Activated CD8-positive, alpha-beta memory T cell treated with anti-CD3 and anti-CD28 coated beads, Interleukin-2, amount 50 U/mL, for 24 hours (primary cell): ENCODE measurements around the gene GALNT7.
"Not testable (repeated sequence)": the region's sequence is repeated elsewhere in the genome, so short reads cannot be mapped to it uniquely, and the experiment has no call there.

ENCODE experiments used
- DNase-seq: peaks from one replicate; pipeline ENCODE4 v3.0.0-alpha.2; 2020; ENCODE audit errors: extremely low read depth

The GALNT7 gene

DNA sequence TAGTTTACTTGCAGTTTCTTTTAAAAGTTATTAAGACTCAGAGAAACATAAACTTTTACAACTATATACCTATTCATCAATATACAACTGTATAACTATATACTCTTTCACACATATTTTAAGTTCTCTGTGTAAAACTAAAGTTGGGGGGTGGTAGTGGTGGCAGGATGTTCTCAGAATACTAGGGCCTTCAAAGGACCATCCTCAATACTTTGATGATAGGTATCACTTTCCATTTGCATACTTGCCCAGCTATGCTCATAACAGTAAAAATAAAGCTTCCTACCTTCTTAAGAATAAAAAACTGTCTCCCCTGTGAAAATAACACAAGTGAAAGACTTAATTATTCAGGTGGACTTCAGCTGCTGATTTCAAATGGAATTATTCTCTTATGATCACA lies 2.9 kb upstream of the GALNT7 start:
- no peak for DNase-seq

DNA sequence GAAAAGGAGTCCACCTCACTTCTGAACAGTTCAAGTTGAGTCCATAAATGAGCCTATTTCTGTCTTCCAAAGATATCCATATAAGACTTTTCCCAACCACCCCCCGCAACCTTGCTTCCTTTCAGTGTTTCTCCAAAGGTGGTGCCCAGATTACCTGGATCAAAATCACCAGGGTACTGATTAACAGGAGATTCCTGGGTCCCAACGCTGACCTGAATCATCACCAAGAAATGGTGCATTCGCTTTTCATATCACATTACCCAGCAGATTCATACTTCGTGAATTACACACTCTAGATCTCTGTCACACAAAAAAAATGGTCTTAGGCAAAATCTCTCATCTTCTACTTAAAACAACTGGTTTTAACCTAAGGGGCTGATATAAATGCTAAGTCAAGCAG lies 2.1 kb upstream of the GALNT7 start:
- DNase-seq, result no peak

DNA sequence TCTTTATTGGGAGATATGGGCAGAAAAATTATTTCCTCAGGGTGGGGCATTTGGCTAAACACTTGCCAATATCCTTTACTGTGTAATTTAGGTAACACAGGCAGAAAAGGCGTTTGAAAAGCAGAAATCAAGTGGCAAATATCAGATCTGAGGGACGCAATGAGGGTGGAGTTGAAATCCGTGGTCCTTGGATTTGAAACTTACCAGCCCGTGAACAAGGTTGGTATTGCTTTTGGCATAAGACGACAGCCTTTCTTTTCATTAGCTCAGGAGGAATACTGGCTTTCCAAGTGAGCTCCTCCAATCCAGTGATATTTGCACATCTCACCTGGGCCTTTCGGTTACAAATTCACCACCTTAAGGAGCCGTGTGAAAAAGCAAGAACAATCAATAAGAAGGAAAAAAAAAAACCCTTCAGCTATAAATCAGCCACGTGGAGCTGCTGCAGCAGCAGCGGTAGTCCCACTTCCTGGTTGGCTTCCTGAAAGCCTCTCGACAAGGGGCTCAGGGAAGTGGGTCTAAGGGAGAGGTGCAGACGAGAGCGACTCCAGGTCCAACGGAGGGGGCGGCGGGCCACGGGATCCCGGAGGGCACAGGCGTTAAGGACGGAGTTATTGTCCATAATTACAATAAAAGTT lies 734 bp upstream of the GALNT7 start:
- no peak for DNase-seq

DNA sequence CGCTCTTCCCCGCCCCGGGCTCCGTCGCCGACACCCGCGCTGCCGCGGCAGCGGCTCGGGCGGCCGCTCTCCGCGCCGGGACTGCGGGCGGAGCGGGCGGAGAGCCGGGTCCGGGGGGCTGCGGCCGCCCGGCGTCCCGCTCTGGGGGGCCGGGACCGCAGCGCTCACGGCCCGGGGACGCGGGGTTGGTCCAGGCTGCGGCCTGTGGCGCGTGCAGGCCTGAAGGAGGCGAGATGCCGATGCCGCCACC lies 492 bp downstream of the GALNT7 start:
- no peak for DNase-seq

DNA sequence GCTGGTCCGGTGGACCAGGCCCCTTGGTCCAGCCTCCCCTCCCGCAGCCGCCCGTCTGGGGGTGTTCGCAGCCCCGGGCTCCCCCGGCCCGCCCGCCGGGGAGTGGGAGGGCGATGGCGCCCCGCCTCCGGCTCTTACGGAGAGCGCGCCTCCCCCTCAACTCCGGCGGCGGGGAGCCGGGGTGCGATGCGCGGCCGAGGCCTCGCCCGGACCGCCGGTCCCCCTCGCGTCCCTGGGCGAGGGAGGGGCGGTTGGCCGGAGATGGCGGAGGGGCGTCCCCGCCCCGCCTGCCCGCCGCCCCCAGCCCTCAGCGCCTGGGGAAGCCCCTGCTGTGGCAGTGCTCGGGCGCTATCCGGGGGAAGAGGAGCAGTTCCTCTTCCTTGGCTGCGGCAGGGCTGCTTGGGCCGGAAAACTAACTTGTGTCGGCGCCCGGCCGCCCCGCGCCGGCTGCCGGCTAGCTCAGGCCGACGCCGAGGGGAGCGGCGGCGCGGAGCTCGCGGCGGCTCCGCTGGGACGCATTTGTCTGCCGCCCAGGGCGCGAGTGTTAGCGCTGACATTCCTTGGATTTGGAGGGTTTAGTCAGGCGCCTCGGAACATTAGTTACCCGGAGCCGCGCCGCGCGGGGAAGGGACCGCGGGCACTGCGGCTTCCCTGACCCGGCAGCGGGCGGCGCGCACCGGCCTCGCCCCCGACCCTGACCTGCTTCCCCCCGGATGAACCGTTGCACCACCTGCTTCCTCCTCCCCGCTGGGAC lies 994 bp downstream of the GALNT7 start:
- DNase-seq, result peak; percentile 23

DNA sequence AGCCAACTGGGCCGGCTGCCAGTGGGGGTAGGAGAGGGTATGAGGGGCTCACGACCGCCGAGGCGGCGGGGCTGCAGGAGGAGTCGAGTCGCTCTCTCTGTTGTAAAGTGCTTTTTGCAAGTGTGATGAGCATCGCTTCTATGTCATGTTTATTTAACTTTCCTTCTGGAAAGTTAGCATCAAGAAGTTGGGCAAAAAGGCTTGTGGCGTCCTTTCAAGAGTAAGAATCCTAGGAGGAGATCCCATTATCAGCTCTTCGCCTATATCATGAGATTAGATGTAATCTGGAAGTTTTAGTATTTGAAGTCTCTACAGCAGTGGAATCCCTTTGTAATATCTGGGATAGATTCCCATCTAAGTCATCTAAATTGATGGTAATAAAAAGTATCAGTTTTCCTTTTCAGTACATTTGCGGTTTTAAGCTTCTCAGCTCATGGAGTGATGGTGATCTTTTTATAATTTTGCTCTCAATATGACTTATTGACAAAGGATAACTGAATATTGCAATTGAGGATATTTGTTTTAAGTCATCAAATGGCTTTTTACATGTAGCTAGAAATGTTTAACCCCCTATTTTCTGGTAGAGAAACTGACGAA lies 1.7 kb downstream of the GALNT7 start:
- DNase-seq, result no peak

DNA sequence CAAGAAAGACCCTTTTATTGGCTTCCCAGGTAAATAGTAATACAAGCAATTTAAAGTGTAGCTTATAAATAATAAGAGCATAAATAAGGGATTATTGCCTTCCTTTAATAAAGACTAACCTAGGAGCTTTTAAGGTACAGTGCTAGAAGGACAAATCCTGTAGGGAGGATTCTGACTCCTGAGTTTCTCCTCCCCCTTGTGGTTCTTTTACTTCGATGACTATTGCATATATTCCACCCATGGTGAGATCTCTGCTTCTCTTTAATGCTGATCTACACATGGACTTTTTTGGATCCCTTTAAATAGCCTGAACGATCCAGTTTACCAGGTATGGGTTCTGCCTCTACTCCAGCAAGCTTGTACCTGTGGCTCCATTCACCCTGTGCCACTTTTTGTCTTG lies 2.5 kb downstream of the GALNT7 start:
- no peak for DNase-seq

DNA sequence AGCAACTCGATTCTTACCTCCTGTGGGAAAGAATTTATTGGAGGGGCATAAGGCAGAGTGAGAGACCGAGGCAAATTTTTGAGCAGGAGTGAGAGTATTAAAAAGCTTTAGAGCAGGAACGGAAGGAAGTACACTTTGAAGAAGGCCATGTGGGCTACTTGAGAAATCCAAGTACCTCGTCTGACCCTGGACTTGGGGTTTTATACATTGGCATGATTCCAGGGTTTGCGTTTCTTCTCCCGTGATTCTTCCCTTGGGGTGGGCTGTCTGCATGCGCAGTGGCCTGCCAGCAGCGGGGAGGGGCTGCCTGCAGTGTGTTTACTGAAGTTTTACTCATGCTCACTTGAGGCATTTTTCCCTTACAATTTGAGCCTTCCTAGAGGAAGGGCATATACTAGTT lies 3.4 kb downstream of the GALNT7 start:
- DNase-seq, result no peak

DNA sequence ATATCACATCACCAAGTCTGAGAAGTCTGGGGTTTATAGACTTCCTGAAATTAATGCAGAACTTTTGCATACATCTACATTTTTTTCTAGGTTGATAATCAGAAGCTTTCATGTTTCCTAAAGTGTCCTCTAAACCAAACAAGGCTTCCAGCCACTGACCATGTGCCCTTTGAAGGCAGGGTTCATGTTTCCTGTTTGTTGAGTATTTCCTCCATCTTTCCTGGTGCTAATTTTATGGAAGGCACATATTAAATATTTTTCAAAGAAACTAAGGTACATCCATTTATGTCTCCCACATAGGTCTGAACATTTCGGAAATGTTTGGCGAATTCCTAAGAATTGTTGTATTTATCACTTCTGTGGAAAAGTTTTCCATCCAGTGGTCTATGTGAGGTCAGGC lies 5.6 kb downstream of the GALNT7 start:
- DNase-seq, result no peak

DNA sequence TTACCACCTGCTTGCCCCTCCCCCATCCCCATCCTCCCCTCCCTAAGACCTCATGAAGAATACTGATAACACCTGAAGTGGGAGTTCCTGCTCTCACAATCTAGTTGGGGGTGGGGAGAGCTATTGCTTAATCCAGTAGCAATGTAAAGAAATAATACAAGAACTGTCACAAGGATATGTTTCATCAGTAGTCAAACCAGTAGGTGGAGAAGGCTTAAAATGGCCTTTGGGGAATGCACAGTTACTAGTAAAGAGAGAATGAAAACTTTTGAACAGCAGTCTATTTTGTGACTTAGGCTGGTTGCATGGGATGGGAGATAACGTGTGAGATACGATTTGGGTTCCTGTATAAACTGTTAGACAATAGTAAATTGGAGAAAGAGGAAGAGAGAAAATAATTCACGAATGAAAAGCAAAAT lies 6.0 kb downstream of the GALNT7 start:
- DNase-seq, result no peak

DNA sequence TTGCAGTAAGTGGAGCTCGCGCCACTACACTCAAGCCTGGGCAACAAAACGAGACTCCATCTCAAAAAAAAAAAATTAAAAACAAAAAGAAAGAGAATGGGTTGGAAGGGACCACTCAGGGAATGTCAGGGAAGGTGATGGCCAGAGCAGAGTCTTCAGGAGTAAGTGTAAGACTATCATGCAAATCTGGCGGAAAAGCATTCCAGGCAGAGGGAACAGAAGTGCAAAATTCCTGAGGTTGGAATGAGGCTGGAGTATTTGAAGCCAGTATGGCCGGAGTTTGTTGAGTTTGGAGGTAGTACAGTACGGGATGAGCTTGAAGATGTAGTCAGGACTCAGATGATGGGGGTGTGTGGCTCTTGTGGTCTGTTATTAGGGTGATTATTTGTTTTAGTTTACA lies 7.4 kb downstream of the GALNT7 start:
- no peak for DNase-seq

DNA sequence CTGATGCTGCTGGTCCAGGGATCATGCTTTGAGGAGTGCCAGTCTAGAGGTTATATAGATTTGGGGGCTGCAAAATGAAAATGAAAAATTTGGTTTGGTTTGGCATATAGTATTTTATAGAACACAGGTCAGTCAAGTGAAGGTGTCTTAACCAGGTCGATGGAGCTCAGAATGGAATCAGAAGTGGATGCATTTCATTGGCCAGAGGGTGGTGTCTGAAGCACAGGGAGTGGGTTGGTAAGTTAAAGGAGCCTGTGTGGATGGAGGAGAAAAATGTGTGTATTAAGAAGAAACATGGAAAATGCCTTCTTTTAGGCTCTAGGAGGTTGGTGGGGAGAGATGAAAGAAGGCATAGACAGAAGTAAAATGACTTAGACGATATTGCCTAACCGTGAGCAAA lies 8.6 kb downstream of the GALNT7 start:
- DNase-seq, result no peak

DNA sequence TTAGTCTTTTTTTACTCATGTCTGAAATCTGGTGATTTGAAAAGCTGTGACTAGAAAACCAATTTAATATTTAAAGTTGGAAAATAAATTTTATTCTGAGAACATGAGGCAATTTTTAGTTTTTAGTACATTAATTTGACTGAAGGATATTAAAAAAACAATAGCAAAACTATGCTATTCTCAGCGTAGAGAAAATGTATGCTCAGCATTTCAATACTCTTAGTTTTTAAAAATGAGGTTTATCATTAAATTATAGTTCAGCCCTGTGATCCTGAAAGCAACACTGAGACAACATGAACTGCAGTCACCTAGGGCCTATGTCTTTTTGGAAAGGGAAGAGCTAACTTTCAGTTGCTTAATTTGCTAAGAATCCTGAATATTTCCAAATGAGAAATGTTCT lies 9.5 kb downstream of the GALNT7 start:
- no peak for DNase-seq

DNA sequence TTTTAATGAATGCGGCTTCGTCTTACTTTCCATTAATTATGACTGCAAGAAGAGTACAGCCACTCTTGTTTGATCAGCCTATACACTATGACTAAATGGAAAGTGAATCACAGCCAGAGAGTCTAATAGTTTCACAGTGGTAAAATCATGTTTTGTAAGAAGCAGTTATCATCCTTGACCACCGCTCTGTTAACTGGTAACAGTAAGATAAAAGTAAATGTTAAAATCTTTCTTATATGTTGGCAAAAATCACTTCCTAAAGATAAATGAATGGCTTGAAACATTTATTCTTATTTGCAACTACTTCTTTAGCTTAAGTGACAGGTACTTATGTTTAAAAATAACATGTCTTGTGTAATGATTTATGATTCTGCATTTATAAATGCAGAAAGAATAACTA lies 13.2 kb downstream of the GALNT7 start:
- DNase-seq, result no peak

DNA sequence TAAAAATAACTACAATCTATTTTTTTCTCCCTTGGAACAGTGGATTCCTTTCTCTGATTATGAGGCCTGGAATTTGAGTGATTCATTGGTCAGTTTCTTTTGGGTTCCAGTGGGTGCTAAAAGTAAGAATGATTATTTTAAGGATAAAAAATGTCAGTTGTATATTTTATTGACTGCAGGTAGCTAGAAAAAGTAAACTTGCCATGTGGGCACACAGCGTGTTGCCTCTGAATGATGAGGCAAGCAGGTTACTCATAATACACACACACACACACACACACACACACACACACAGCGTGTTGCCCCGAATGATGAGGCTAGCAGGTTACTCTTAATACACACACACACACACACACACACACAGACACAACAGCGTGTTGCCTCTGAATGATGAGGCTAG lies 13.8 kb downstream of the GALNT7 start:
- DNase-seq, result no peak

DNA sequence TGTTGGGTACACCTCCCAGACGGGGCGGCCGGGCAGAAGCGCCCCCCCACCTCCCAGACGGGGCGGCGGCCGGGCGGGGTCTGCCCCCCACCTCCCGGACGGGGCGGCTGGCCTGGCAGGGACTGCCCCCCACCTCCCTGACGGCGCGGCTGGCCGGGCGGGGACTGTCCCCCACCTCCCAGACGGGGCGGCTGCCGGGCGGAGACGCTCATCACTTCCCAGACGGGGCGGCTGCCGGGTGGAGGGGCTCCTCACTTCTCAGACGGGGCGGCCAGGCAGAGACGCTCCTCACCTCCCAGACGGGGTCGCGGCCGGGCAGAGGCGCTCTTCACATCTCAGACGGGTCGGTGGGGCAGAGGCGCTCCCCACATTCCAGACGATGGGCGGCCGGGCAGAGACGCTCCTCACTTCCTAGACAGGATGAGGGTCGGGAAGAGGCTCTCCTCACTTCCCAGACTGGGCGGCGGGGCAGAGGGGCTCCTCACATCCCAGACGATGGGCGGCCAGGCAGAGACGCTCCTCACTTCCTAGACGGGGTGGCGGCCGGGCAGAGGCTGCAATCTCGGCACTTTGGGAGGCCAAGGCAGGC lies 15.1 kb downstream of the GALNT7 start:
- not testable (repeated sequence) for DNase-seq

DNA sequence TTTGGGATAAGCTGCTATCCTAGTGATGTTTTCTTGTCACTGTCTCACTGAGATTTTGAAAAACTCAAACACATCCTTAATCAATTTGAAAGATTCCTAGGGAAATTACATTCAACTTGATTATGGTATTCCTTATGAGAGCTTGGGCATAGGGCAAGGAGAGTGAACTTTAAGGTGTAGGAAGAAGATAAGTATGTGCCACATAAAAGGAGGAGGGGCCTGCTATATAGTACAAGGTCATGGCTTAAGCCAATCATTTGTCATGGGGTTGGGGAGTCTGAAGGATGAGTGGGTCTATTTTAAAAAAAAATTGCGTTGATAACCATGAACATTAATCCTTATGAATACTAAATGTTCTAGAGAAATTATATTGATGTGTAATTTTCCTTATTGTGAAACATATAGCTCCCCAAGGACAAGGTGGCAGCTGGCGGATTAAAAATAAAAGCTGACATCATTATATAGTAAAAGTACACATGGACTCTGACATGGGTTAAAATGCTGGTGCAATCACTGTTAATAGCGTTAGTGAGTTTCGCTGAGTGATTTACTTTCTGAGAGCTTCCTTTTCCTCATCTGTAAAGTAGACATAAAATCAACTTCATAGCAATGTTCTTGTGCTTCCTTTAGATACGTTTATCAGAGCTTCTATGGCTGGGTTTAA lies 17.4 kb downstream of the GALNT7 start:
- no peak for DNase-seq

DNA sequence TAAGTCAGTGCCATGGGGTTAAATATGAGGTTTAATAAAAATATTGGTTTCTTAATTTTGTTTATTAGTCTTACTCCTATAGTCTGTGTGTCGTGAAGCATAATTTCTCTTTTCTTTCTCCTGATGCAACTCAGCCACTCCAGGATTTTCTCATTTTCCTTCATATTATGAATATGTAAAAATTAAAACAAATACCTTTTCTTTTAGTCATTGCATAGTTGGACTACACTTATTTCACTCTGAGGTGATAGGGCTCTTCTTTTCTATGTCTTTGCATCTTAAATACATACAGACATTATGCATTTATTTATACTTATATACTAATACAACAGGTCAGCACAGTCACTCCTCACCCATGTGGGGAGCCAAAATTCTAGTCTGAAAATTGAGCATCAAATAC lies 19.1 kb downstream of the GALNT7 start:
- DNase-seq, result no peak

DNA sequence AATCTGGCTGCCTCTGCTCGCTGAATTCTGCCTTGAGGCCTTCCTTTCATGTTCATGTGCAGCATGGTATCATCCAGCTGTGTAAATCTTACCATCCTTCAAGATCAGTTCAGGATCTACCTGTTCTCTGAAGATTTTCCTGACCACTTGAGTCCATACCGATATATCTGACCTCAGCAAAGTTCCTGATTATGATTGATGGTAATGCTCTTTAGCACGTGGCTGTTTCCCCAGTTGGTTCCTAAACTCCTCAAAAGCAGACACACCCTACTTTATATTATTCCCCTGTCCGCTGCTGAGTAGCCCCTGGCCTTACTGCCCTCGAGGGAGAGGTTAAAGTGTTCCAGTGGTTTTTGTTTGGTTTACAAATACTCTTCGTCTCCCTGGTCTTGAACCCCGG lies 20.0 kb downstream of the GALNT7 start:
- no peak for DNase-seq

DNA sequence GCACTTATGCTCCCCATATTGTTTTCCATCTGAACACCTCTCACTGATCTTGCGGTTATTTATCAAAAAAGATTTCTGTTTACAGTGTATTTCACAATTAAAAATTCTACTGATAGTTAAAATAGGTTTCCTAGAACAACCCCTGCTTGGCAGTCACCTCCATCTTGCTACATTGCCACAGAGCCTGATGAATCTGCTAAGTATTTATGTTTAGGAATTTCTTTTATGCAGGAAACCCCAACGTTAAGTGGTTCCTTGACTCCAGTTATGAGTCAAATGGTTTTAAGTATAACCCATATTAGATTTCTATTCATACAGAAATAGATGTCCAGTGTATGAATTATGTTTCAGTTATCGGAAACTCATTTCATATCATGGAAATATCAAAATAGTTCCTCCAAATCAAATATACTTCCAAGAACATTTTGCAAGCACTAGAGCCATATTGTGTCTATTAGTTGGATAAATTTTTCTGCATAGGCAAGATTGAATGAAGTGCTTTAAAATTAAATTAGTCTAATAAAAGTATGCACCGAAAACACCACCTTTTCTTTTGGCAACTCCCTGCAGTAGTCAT lies 20.6 kb downstream of the GALNT7 start:
- no peak for DNase-seq

DNA sequence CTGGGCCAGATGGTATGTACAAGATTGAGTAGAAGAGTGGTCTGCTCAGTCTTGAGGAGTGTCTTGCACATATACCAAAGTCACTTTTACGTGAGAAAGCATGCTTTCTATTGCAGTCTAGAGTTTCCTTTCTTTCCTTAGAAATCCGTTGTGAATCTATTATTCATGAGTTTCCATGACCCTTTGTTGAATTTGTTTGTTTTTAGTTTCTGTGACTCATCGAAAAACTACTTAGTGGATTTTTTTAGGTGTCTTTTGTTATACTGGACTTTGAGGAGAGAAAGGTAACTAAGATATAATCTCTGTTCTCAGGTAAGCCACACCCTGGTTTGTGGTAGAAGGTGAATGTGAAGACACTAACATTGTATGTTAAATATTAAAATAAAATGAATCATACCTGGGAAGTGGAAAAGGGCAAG lies 23.0 kb downstream of the GALNT7 start:
- no peak for DNase-seq

DNA sequence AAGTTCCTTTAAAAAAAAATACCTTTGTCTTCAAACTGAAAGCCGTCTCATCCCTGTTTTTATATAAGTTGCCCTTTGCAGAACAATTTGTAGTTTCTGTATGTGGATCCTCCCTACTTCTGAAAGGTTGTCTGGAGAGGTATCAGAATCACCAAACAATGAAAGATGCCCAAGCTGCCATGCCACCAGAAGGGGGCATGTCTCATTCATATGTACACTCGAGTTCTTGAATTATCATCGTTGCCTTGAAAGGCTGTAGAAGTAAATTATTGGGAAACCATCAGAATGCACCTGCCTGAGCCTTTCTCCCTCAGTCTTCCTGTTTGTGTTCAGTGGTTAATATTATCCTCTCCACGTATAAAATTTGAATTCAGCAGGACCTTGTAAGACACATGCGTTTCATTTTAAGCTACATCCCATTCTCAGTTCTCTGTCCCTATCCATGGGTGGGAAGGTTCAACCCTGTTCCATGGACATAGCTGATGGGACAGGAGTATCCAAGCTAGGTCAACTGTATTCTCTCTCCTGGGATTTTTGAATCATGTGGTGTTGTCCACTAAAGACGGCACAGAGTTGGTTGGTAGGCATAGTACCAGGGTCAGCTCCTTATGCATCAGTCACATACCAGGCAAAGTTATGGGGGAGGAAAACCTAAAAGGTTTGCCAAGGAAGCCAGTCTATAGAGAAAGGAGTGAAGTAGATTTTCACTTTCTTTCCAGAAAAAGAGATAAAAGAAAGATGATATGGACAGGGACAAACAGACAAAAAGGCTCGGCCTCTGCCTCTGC lies 24.0 kb downstream of the GALNT7 start:
- DNase-seq, result no peak
